HEK293T (cell line): ENCODE results near the gene PCDHB12.

Source experiments
- ARNT ChIP-seq: fragments of 450-650 bp; IDR thresholded peaks from 2 replicates; pipeline ENCODE4 v1.6.1; 2017; ENCODE audit warnings: mild to moderate bottlenecking
- FOXA1 ChIP-seq: fragments of 450-650 bp; IDR thresholded peaks from 2 replicates; pipeline ENCODE4 v1.6.1; 2016; ENCODE audit warnings: mild to moderate bottlenecking
- FOXM1 ChIP-seq: fragments of 450-650 bp; IDR thresholded peaks from 2 replicates; pipeline ENCODE4 v1.6.1; 2017; ENCODE audit warnings: mild to moderate bottlenecking, borderline replicate concordance
- LEF1 ChIP-seq: fragments of 450-650 bp; IDR thresholded peaks from 2 replicates; pipeline ENCODE4 v1.6.1; 2017; ENCODE audit warnings: mild to moderate bottlenecking, borderline replicate concordance
- NFRKB ChIP-seq: fragments of 450-650 bp; IDR thresholded peaks from 2 replicates; pipeline ENCODE4 v1.6.1; 2016; ENCODE audit warnings: mild to moderate bottlenecking, moderate library complexity
- SP1 ChIP-seq: fragments of 450-650 bp; IDR thresholded peaks from 2 replicates; pipeline ENCODE4 v1.6.1; 2017
- TARDBP ChIP-seq: fragments of 450-650 bp; IDR thresholded peaks from 2 replicates; pipeline ENCODE4 v1.6.1; 2016

DNA sequence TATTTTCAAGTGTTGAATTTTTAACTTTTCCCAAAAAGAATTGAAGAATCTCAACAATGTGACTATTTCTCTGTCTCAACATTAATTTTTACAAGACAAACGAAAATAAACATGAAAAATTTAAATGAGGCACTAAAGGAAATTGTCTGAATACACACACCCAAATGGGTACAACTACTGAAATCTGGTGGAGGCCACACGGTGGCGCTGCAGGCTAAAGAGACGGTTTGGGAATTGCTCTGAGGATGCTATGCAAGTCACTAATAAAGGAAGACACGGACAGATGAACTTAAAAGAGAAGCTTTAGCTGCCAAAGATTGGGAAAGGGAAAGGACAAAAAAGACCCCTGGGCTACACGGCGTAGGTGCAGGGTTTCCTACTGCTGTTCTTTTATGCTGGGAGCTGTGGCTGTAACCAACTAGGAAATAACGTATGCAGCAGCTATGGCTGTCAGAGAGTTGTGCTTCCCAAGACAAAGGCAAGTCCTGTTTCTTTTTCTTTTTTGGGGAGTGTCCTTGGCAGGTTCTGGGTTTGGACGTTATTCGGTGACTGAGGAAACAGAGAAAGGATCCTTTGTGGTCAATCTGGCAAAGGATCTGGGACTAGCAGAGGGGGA is 16.3 kb upstream of the PCDHB12 start, which contains the start of gene PCDHB10:
- no peak for TF ChIP-seq SP1
- no peak for TF ChIP-seq TARDBP
- no peak for TF ChIP-seq ARNT
- TF ChIP-seq NFRKB, result no peak
- no peak for TF ChIP-seq LEF1
- no peak for TF ChIP-seq FOXA1
- no peak for TF ChIP-seq FOXM1
